GM19467 (cell line): ENCODE results near the gene ASTN2.

Experiments used
- ATAC-seq: cut with Tn5 transposase; IDR thresholded peaks from one replicate; pipeline ENCODE4 v1.9.1; 2021; ENCODE audit warnings: mild to moderate bottlenecking, moderate library complexity; ENCODE audit not compliant: unreplicated experiment

The ASTN2 gene

DNA sequence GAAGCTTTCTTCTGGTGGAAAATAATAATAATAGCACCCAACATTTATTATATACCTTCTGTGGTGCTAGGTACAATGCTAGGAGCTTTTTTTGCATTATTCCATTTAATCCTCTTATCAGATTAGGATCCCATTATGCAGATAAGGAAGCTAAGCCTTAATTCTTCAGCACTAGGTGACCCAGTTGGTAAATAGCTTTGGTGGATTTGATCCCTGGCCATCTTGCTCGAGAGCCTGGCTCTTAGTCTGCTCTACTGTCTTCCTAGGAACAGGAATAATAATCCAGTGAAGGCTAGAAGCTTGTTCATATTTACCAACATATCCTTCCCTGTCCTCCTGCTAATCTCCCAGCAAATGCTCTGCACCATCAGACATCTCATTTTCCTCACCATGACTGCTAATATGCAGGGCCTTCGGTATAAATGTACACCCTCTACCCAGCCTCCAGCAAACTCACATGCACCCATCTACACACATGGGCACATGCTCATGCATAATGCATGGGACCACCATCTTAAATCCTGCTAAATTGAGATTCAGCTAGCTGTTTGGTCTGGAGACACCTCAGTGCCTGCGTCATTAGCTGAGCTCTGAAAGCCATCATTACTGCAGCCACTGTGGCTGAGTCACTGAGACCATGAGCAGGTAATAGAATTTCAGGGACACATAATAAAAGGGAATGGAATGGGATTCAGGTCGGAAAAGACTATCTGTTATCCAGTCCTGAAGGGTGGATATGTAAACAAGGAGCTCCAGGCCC is 640.3 kb downstream of the ASTN2 start:
- ATAC-seq: no peak

DNA sequence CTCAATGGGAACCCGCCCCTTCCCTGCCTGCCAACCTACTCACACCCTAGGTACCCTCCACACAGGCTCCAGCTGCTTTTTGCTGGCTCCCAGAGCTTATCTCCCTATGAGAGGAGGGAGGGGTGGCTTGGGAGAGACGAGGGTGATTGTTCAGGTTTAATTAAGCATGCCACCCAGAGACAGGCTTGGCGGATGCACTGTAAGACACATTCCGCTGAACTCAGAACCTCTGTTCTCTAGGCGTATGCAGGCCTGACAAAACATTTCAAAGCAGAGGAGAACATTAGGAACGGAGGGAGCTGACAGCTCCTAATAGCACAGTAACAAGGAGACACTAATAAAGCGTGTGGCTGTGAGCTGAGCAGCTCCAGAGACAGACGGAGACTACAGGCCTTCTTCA is 647.6 kb downstream of the ASTN2 start:
- ATAC-seq: no peak

DNA sequence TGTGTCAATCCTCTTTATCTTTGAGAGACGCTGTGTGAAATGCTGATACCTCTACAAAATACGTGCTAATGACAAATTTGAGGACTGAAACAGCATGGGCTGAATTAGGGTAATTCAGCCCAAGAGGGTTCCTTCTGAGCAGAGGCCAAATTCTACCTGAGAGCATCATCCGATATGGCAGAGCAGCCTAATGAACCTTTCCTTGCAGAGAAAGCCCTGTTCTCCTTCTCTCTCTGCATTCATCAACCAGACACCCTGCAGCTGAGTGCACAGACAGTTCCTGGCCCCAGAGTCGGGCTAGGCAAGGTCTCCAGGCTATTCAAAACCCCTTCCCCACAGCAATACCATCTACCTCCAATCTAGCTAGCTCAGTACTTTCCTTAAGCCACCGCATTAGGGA is 649.8 kb downstream of the ASTN2 start:
- ATAC-seq: no peak

DNA sequence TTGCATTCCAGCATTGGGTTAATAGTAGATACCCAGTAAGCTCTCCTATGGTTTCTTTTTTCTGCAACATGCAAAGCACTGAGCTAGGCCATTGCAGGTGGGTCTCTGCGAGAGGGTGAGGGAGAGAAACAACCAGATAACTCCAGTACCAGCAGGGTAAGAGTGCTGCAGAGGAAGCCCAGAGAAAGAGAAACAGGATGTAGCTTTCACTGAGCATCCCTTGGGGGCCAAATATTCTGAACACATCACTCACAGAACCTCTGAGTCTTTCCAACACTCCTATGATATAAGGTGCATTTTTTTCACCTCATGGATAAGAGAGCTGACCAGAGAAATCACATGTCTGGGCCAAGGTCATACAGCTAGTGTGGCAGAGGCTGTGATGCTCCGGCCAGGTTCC is 651.1 kb downstream of the ASTN2 start:
- ATAC-seq: no peak

DNA sequence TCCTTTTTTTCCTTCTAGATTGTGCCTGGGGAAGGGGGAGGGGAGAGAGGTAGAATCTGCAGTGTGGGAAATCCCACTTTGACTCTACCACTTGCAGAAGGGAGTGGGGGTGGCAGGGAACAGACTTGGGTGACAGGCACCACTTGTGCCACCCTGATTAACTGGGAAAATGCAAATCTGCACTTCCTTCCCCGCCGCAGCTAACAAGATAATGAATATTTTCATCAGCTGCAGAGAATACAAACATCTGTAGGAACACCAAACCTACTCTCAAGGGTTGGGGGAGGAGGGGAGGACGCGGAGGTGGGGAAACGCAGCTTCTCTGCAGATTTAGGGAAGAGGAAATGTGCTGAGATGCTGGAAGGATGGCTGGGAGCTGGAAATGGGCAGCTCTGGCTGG is 654.2 kb downstream of the ASTN2 start:
- ATAC-seq: no peak

DNA sequence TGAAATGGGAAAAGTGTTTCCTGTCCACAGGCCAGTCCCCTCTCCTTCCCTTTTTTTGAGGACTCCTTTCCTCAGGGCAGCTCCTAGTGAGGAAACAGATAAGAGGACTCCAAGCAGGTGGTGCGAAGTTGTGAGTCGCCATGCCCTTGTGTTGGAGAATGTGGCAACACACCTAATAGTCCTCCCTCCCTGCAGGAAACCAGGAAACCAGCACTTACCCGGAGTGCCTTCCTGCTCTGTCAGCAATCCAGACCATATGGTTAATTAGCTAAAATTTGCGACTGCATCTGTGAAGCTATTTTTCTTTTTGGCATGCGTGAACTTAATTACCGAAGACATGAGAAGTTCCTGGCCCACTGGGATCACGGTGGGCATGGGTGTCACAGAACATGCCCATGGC is 657.8 kb downstream of the ASTN2 start:
- ATAC-seq: no peak

DNA sequence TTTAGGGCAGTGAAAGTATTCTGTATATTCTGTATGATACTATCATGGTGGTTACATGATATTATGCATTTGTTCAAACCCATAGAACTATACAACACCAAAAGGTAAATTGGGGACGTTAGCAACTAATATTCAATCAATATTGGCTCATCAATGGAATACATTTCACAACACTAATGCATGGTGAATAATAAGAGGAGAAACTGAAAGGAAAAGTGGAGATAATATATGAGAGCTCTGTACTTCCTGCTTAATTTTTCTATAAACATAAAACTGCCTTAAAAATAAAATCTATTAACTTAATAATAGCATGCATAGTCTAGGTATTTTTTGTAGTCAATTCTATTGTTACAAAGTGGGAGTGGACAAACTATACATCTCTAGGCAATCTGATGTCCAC is 661.5 kb downstream of the ASTN2 start:
- no peak for ATAC-seq

DNA sequence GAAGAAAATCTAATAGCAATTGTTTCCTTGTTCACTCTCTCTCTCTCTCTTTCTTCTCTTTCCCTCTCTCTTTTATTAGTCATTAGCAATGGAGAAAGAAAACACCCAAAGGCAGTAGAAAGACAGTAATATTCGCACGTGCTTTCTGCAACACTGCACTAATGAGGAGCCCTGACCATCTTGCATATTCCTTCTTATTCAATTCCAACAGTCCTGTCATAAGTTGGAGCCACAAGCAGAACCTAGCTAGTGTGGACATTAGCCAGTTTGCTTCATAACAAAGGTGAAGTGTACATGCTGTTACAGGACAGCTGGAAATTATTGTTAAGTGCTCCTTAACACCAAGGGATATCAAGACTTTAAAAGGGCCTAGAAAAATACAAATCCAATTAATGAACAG is 664.3 kb downstream of the ASTN2 start:
- ATAC-seq: no peak

DNA sequence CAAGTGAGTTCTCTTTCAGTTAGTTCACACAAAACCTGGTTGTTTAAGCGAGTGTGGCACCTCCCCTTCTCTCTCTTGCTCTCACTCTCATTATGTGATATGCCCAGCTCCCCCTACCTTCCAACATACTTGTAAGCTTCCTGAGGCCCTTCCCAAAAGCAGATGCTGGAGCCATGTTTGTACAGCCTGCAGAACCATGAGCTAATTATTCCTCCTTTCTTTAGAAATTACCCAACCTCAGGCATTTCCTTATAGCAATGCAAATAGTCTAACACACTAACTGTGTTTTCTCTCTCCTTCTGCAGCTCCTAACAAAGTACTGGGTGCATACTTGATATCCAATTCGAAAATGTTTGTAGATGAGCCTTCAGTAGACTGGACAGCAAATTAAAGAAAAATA is 665.1 kb downstream of the ASTN2 start:
- ATAC-seq: no peak

DNA sequence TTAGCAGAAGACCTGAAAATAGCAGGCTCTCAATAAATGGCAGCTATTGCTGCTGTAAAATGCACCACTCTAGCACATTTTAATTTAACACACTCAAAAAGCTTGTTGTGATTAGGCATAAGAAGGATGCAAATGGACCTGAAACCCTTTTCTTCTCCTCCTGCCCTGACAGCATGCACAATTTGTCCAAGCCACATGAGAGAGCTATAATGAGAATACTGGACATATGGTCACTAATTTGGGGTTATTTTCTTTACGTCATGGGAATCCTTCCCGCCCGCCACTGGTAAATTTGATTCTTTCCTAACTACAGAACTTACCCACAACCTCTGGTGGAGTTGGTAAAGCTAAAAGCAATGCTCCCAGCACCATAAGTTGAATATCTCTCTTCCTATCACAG is 665.7 kb downstream of the ASTN2 start:
- ATAC-seq: no peak

DNA sequence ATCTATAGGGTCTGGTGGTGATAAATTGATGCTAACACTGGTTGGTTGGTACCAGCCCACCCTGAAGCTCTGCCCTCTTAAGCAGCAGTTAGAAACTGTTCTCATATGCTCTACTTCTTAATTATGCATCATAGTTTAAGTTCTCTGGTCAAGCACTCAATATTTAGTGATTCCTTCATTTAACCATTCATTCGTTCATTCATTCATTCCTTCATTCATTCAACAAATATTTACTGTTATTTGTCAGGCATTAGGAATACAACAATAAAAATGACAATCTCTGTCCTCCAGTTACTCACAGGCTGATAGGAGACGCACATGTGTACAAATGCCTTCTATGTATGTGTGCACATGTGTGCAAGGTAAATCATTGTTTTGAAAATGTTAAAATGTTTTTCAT is 673.1 kb downstream of the ASTN2 start:
- ATAC-seq: no peak

DNA sequence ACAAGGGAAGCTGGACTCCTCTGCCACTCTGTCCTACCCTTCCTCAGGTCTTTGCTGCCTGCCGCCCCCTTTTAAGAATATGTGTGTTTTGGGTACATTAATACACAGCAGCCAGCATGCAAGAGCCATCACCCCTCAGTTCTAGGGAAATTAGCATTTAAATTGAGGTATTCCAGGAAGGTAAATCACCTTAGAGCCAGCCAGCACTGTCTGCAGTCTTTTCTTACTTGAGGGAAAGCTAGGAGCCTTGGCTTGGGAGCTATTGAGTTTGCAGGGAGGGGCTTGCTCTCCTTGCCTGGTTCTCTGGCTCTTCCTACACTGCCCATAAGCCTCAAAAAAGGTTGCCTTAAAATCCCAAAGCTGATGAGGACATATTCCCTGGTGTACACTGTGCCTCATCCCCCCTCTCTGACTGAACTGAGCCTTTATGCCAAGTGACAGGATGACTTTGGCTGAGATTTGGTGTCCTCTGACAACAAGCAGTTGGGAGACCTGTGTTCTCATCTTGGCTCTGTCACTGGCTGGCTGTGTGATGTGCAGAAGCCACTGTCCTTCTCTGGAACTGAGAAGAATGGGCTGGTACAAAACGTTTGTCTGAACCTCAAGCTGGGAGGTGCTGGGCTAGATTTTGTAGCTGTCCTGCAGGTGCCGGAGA is 673.6 kb downstream of the ASTN2 start:
- ATAC-seq: no peak

DNA sequence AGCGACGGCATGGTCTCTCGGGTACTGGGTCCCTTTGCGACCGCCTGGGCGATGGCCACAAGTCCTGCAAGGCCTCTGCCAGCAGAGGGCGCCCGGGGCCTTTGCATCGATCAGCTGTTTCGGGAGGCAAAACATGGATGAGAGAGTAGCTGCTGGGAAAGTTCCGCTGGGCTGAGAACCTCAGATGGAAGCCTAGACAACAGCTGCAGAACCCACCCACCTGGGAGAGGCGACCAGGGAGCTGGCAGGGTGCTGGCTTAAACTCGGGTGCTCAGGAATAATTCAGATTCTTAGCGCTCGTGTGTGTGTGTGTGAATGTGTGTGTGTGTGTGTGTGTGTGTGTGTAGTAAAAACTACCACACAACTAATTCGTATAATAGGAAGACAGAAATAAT is 677.7 kb downstream of the ASTN2 start:
- ATAC-seq: peak; percentile 83

DNA sequence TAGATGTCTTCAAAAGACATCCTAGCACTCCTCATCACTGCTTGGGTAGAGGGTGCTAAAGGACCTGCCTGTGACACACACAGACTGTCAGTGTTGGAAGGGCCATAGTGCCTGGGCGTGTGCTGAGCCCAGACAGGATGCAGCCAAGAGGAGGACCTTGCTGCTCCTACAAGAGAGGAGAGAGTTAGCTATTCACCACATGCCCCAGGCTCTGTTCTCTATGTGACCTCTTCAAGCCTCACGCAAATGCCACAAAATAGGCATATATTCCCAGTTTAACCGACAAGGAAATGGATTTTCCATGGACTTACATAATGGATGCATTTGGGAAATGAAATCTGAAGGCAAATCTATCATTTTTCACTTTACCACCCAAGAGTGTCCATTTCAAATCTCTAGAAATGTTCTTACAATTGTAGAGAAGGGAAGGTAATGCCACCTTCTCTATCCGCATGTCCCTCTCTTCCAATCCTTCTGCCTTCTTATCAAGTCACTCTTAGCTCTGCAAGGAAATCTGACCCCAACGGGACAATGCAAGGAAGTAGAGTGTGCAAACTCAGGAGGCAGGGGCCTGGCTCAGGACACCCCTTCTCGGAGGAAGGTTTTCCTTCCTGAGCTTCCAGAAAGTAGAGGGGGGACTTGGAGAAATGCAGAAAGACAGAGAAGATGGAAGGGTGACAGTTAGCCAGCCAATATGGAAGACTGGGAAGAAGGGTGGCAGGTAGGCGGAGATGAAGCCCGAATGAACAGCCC is 678.3 kb downstream of the ASTN2 start:
- no peak for ATAC-seq

DNA sequence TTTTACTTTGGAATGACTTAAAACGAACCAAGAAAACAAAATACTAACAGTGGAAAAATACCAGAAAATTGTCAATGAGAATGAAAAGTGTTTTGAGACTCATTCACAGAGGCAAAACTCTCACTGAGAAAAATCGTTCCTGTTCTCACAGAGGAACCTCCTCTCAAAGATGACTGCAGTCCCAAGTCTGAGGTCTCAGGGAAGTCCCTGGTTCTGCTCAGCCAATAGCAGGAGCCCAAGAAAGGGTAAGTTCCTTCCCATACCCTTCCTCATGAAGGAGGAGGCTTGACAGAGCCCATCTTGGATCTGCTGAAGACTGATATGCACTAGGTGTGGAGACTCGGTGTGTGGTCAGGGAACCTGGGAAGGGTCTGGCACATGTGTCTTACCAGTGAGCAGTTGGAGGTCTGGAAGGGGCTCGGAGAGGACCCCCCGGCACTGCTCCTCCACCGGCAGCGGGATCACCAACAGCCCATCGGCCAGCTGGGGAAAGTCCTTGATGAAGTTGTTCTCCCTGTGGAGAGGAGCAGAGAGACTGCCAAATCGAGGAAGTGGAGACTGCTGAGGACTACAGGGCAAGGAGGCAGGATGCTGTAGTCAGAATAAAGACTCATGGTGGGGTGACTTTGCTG is 681.7 kb downstream of the ASTN2 start:
- no peak for ATAC-seq

DNA sequence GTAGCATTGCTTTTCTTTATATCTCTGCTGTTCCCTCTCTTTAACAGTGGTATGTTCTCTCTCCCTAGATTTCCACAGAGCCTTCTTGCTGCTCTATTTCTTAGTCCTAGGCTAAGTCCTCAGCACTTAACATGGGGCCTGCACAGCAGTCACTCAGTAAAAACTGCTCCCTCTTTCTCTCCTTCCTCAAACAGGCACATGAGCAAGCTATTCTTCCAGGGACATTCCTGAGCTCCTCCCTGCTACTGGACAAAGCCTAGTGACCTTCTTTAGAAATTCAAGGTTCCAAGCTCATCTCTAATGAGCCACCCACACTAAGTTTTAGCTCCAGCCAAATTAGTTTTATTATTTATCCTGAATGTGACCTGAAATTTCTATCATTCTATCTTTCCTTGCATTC is 688.3 kb downstream of the ASTN2 start:
- ATAC-seq: no peak

DNA sequence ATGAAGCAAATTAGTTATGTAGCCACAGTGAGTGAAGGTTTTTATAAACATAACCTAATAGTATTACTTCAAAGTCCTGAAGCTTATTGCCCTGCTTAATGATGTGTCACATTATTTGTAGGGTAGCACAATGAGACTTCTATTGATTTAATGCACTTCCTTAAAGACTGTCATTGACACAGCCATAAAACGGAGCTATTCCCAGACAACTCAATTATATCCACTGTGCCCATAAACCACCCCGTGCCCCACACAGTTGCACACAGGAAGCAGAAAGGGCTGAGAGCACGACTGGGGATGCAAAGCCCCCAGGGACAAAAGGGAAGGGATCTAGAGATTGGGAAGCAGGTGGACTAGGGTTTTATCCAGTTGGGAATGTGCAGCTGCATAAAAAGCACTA is 690.7 kb downstream of the ASTN2 start:
- no peak for ATAC-seq

DNA sequence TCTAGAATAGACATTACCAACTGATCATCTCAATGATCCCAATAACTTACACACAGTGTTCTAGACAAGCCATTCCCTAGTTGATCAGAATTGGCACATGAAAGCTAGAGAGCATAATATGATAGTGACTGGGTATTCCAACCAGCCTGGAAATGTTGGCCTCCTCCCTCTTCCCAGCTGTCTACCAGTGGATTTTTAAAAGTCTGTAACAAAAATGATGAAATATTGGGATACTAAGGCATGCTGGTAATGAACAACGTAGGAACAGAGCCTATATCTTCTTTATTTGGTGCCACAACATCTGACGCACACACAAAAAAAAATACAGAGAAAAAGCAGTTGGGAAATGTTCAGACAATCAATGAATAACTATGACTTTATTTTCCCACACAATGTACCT is 692.9 kb downstream of the ASTN2 start:
- no peak for ATAC-seq

DNA sequence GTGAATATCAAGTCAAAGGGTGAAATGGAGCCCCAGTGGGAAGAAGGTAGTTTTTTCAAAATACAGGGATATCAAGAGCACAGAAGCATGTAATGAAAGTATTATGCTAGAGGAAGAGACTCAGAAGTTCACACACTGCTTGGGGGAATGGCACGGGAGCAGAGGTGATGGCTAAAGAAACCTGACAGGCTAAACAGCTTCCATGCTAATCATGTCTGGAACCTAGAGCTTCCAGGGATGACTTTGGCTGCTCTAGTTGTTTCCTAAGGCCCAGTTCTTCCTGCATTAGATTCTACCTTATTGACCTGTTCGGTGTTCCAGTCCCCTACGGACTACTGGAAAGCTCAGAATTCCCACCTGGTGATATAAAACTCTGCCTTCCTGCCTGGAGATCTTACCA is 693.4 kb downstream of the ASTN2 start:
- no peak for ATAC-seq

DNA sequence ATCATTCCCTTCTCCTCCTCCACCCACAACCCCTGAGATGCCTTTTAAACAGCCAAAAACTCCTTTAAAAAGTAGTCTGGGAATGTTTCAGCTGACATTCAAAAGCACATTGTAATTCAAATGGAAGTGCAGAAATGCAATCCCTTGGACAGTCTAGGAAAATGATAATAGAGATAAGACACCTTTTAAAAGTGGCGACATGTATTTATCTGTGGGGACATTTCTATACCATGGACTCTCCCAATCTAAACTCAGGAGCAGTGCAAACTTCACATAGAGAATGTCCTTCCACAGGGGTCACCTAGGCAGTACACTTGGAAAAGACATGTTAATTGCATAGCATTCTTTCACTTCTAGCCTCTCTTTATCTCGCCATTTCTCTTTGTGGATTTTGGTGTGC is 694.7 kb downstream of the ASTN2 start:
- no peak for ATAC-seq

DNA sequence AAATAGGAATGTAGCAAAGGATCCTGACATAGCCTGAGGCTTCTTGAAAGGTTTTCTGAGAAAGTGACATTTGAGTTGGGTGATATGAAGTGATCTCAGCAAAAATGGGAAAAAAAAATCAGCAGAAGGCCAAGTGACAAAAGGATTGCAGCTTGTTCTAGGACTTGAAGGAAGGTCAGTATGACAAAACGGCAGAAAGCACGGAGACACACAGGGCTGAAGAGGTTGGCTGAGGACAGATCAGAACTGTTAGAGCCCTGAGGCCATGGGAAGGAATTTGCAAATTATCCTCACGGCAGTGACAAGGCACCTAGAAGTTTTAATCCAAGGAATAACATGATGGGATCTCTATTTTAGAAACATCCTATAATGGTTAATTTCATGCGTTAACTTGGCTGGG is 696.7 kb downstream of the ASTN2 start:
- ATAC-seq: no peak

DNA sequence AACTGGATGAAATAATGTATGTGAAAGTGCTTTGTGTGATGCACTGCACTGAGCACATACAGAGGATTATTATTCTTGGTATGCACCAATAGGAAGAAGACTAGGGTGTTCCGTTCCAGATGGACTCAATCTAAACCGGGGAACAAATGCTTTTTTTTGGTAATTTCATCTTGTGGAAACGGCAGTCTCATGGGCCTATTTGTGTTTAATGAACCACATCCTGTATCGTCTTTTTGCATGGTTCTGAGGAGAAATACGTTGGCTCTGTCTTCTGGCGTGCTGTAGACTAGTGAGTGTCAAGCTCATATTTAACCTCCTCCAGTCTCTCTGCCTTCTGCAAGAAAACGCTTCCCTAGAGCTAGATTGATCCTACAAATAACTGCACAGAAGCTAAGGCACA is 697.7 kb downstream of the ASTN2 start:
- ATAC-seq: no peak
